Bronchial epithelial cell (primary cell): Measurements from ENCODE around the gene SRD5A1. TPM values are rescaled to one million over a fixed set of nuclear protein-coding genes. Genes with fewer than 3 reads are reported as not detected.
A peak's percentile ranks its signal among the peaks of the same experiment; 100 is the strongest.

Source experiments
- DNase-seq: peaks from one replicate; pipeline ENCODE4 v3.0.0-alpha.2; 2010; ENCODE audit warnings: low read depth
- FAIRE-seq: peaks from 2 replicates; lab custom pipeline; 2011; peaks lifted over from hg19 to GRCh38; lab: Jason Lieb, UNC
- H3K27me3 ChIP-seq: 2 replicates; pipeline ENCODE4 v1.5.1; 2011; ENCODE audit warnings: low read length; ENCODE audit not compliant: control insufficient read depth, insufficient read depth
- H3K36me3 ChIP-seq: 2 replicates; pipeline ENCODE4 v1.5.1; 2011; ENCODE audit warnings: low read length; ENCODE audit not compliant: control insufficient read depth, insufficient read depth
- H3K4me3 ChIP-seq: 2 replicates; pipeline ENCODE4 v1.5.1; 2011; ENCODE audit warnings: mild to moderate bottlenecking, low read depth, low read length, control low read depth
- CTCF ChIP-seq: IDR thresholded peaks from 2 replicates; pipeline ENCODE4 v1.5.1; 2011; ENCODE audit warnings: mild to moderate bottlenecking, moderate library complexity, low read length, control low read depth, inconsistent platforms; ENCODE audit not compliant: insufficient read depth, severe bottlenecking
- total RNA-seq: library from RNA; depleted of rRNA; stranded (reverse); fragments of >200 nt; gene quantifications from 2 replicates; pipeline ENCODE4 v1.2.1, GENCODE V29; 2014

SRD5A1 gene
- total RNA-seq, 1 donor from 2014 or later: 24.0 TPM

GRCh38 chr5:6586647-6587042 is 46.6 kb upstream of the SRD5A1 start:
- Histone ChIP-seq H3K27me3 (peaks cover 10% of the 10 kb centered on the region), H3K36me3 (no peaks in the 10 kb centered on the region), H3K4me3 (no peak overlapping the region)
- DNase-seq (no peak), FAIRE-seq (no peak)
- TF ChIP-seq CTCF: no peak

- peak; percentile 52 for FAIRE-seq
- no peak overlapping the region for H3K4me3 ChIP-seq
- DNase-seq: no peak
- peaks cover 8% of the 10 kb centered on the region for H3K27me3 ChIP-seq
- no peaks in the 10 kb centered on the region for H3K36me3 ChIP-seq
- no peak for TF ChIP-seq CTCF
Observed at GRCh38 chr5:6587171-6587570, 46.1 kb upstream of the SRD5A1 start.

- DNase-seq: no peak
- TF ChIP-seq CTCF: no peak
- no peak overlapping the region for H3K4me3 ChIP-seq
- H3K36me3 ChIP-seq: no peaks in the 10 kb centered on the region
- H3K27me3 ChIP-seq: no peaks in the 10 kb centered on the region
- no peak for FAIRE-seq
Observed at GRCh38 chr5:6590581-6590980, 42.7 kb upstream of the SRD5A1 start.

- Histone ChIP-seq H3K36me3 (no peaks in the 10 kb centered on the region), H3K4me3 (no peak overlapping the region), H3K27me3 (no peaks in the 10 kb centered on the region)
- TF ChIP-seq CTCF: no peak
- FAIRE-seq: no peak
- no peak for DNase-seq
Observed at GRCh38 chr5:6591671-6592288, 41.5 kb upstream of the SRD5A1 start.

- FAIRE-seq (no peak), DNase-seq (no peak)
- no peaks in the 10 kb centered on the region for H3K27me3 ChIP-seq
- TF ChIP-seq CTCF: no peak
- no peak overlapping the region for H3K4me3 ChIP-seq
- peaks cover under 1% of the 10 kb centered on the region for H3K36me3 ChIP-seq
Observed at GRCh38 chr5:6592601-6593000, 40.6 kb upstream of the SRD5A1 start.
